SK-N-SH treated with all-trans-retinoic acid at 6 μM for 48 hours (cell line): ENCODE data around the gene P2RY14.

Source experiments
- ATAC-seq: fragments of 200-7000 bp; cut with Tn5 transposase; 3 replicates; pipeline ENCODE4 v1.9.1; 2020; ENCODE audit warnings: mild to moderate bottlenecking, moderate library complexity
- ARNTL ChIP-seq: fragments of 450-650 bp; formaldehyde crosslinking; IDR thresholded peaks from 2 replicates; pipeline ENCODE4 v1.5.0; 2020; ENCODE audit warnings: low read depth, mild to moderate bottlenecking, moderate library complexity, borderline replicate concordance
- BACH2 ChIP-seq: fragments of 250-450 bp; sonication (Bioruptor Pico); IDR thresholded peaks from 2 replicates; pipeline ENCODE4 v1.9.0; 2021; ENCODE audit warnings: mild to moderate bottlenecking, borderline replicate concordance
- CREB5 ChIP-seq: fragments of 250-450 bp; sonication (Bioruptor Pico); IDR thresholded peaks from 2 replicates; pipeline ENCODE4 v1.5.1; 2020; ENCODE audit warnings: low read depth, mild to moderate bottlenecking, moderate library complexity
- CSDC2 ChIP-seq: fragments of 250-450 bp; sonication (Bioruptor Pico); IDR thresholded peaks from 2 replicates; pipeline ENCODE4 v1.5.0; 2020; ENCODE audit warnings: mild to moderate bottlenecking, moderate library complexity
- ESRRG ChIP-seq: fragments of 250-450 bp; sonication (Bioruptor Pico); IDR thresholded peaks from 2 replicates; pipeline ENCODE4 v1.6.1; 2021; ENCODE audit warnings: mild to moderate bottlenecking
- GLIS3 ChIP-seq: fragments of 250-450 bp; sonication (Bioruptor Pico); IDR thresholded peaks from 2 replicates; pipeline ENCODE4 v1.5.0; 2020; ENCODE audit warnings: mild to moderate bottlenecking, moderate library complexity
- ISL1 ChIP-seq: fragments of 250-450 bp; sonication (Bioruptor Pico); IDR thresholded peaks from 2 replicates; pipeline ENCODE4 v2.1.2; 2022; ENCODE audit warnings: mild to moderate bottlenecking, moderate library complexity
- PPARA ChIP-seq: fragments of 250-450 bp; sonication (Bioruptor Pico); IDR thresholded peaks from 2 replicates; pipeline ENCODE4 v1.5.0; 2020; ENCODE audit warnings: mild to moderate bottlenecking, borderline replicate concordance
- SNAI2 ChIP-seq: fragments of 250-450 bp; sonication (Bioruptor Pico); IDR thresholded peaks from 2 replicates; pipeline ENCODE4 v1.5.0; 2020; ENCODE audit warnings: mild to moderate bottlenecking, moderate library complexity
- TCF4 ChIP-seq: fragments of 250-450 bp; sonication (Bioruptor Pico); IDR thresholded peaks from 2 replicates; pipeline ENCODE4 v1.8.0; 2021; ENCODE audit warnings: mild to moderate bottlenecking, moderate library complexity, borderline replicate concordance
- ZC3H10 ChIP-seq: fragments of 250-450 bp; sonication (Bioruptor Pico); IDR thresholded peaks from 2 replicates; pipeline ENCODE4 v1.5.1; 2021; ENCODE audit warnings: mild to moderate bottlenecking, moderate library complexity
- ZFP3 ChIP-seq: fragments of 250-450 bp; sonication (Bioruptor Pico); IDR thresholded peaks from 2 replicates; pipeline ENCODE4 v1.5.0; 2020; ENCODE audit warnings: mild to moderate bottlenecking, moderate library complexity
- ZFP30 ChIP-seq: fragments of 450-650 bp; formaldehyde crosslinking; IDR thresholded peaks from 2 replicates; pipeline ENCODE4 v1.5.0; 2022; ENCODE audit warnings: mild to moderate bottlenecking, moderate library complexity
- ZNF565 ChIP-seq: fragments of 450-650 bp; formaldehyde crosslinking; conservative IDR thresholded peaks from 2 replicates; pipeline ENCODE4 v1.5.0; 2020; ENCODE audit warnings: low read depth, mild to moderate bottlenecking, moderate library complexity
- ZNF70 ChIP-seq: fragments of 450-650 bp; formaldehyde crosslinking; IDR thresholded peaks from 2 replicates; pipeline ENCODE4 v1.5.0; 2020; ENCODE audit warnings: mild to moderate bottlenecking, moderate library complexity
- ZNF8 ChIP-seq: fragments of 450-650 bp; formaldehyde crosslinking; IDR thresholded peaks from 2 replicates; pipeline ENCODE4 v1.5.0; 2020; ENCODE audit warnings: mild to moderate bottlenecking, moderate library complexity
- TF ChIP-seq, protein P1 (sequence below): fragments of 250-450 bp; sonication (Bioruptor Pico); IDR thresholded peaks from 2 replicates; pipeline ENCODE4 v1.5.0; 2020; ENCODE audit warnings: mild to moderate bottlenecking, moderate library complexity
- TF ChIP-seq, protein P2 (sequence below): fragments of 250-450 bp; sonication (Bioruptor Pico); IDR thresholded peaks from 2 replicates; pipeline ENCODE4 v1.5.1; 2021; ENCODE audit warnings: mild to moderate bottlenecking, moderate library complexity
- TF ChIP-seq, protein P3 (sequence below): fragments of 250-450 bp; sonication (Bioruptor Pico); IDR thresholded peaks from 2 replicates; pipeline ENCODE4 v1.8.0; 2020; ENCODE audit warnings: mild to moderate bottlenecking, moderate library complexity, borderline replicate concordance

Gene P2RY14

GRCh38 chr3:151282921-151283320 lies 4.6 kb upstream of the P2RY14 start (continued):
- TF ChIP-seq, protein P1, sequence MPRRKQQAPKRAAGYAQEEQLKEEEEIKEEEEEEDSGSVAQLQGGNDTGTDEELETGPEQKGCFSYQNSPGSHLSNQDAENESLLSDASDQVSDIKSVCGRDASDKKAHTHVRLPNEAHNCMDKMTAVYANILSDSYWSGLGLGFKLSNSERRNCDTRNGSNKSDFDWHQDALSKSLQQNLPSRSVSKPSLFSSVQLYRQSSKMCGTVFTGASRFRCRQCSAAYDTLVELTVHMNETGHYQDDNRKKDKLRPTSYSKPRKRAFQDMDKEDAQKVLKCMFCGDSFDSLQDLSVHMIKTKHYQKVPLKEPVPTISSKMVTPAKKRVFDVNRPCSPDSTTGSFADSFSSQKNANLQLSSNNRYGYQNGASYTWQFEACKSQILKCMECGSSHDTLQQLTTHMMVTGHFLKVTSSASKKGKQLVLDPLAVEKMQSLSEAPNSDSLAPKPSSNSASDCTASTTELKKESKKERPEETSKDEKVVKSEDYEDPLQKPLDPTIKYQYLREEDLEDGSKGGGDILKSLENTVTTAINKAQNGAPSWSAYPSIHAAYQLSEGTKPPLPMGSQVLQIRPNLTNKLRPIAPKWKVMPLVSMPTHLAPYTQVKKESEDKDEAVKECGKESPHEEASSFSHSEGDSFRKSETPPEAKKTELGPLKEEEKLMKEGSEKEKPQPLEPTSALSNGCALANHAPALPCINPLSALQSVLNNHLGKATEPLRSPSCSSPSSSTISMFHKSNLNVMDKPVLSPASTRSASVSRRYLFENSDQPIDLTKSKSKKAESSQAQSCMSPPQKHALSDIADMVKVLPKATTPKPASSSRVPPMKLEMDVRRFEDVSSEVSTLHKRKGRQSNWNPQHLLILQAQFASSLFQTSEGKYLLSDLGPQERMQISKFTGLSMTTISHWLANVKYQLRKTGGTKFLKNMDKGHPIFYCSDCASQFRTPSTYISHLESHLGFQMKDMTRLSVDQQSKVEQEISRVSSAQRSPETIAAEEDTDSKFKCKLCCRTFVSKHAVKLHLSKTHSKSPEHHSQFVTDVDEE (CRISPR knock-in tag): no peak
- TF ChIP-seq, protein P2, sequence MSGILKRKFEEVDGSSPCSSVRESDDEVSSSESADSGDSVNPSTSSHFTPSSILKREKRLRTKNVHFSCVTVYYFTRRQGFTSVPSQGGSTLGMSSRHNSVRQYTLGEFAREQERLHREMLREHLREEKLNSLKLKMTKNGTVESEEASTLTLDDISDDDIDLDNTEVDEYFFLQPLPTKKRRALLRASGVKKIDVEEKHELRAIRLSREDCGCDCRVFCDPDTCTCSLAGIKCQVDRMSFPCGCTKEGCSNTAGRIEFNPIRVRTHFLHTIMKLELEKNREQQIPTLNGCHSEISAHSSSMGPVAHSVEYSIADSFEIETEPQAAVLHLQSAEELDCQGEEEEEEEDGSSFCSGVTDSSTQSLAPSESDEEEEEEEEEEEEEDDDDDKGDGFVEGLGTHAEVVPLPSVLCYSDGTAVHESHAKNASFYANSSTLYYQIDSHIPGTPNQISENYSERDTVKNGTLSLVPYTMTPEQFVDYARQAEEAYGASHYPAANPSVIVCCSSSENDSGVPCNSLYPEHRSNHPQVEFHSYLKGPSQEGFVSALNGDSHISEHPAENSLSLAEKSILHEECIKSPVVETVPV (CRISPR knock-in tag): no peak
- TF ChIP-seq ZNF565 (CRISPR knock-in tag) (no peak), ESRRG (CRISPR knock-in tag) (no peak), CSDC2 (no peak), ARNTL (CRISPR knock-in tag) (no peak)

DNA sequence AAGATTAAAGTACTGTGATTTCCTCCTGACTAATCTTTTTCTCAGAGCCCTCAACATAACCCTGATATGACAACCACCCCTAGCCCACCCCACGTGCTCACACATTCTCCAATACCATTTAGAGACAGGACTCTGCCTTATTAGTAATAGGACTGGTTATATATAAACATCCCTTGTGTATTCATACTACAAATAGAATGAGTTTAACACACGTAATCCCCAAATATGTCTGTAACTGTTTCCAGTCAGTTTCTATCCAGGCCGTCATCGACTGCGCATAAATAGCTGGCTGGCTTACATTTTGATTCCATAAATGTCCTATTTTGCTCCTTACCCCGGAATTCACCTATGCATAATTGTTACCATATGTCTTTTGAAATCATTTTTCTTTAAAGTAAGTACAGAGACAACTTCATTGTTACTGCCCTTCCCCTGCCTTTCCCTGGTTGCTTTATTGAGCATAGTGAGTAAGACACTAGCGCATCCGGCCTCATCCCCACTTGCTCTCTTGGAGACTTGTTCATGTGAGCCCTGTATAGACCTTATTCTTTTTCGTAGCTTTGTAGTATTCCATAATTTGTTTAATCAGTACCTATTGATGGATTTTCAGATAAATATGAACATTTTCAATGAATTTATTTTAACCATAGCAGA lies 3.5 kb upstream of the P2RY14 start:
- peak; percentile 47; the same call in 2 of the 3 replicates for ATAC-seq
- TF ChIP-seq, protein P2 (CRISPR knock-in tag): no peak
- no peak for TF ChIP-seq BACH2 (CRISPR knock-in tag)
- no peak for TF ChIP-seq ZNF70 (CRISPR knock-in tag)
- no peak for TF ChIP-seq ISL1 (CRISPR knock-in tag)
- no peak for TF ChIP-seq TCF4
- TF ChIP-seq, protein P1 (CRISPR knock-in tag): no peak
- TF ChIP-seq ARNTL (CRISPR knock-in tag): no peak
- no peak for TF ChIP-seq CREB5 (CRISPR knock-in tag)
- no peak for TF ChIP-seq ZFP30 (CRISPR knock-in tag)
- no peak for TF ChIP-seq GLIS3 (CRISPR knock-in tag)
- no peak for TF ChIP-seq PPARA
- no peak for TF ChIP-seq SNAI2 (CRISPR knock-in tag)
- no peak for TF ChIP-seq ZNF565 (CRISPR knock-in tag)
- TF ChIP-seq ZFP3 (CRISPR knock-in tag): no peak
- no peak for TF ChIP-seq ZC3H10 (CRISPR knock-in tag)
- no peak for TF ChIP-seq ZNF8 (CRISPR knock-in tag)

GRCh38 chr3:151276687-151277042 lies 1.7 kb downstream of the P2RY14 start:
- no peak for ATAC-seq
- TF ChIP-seq GLIS3 (CRISPR knock-in tag): no peak
- TF ChIP-seq, protein P3, sequence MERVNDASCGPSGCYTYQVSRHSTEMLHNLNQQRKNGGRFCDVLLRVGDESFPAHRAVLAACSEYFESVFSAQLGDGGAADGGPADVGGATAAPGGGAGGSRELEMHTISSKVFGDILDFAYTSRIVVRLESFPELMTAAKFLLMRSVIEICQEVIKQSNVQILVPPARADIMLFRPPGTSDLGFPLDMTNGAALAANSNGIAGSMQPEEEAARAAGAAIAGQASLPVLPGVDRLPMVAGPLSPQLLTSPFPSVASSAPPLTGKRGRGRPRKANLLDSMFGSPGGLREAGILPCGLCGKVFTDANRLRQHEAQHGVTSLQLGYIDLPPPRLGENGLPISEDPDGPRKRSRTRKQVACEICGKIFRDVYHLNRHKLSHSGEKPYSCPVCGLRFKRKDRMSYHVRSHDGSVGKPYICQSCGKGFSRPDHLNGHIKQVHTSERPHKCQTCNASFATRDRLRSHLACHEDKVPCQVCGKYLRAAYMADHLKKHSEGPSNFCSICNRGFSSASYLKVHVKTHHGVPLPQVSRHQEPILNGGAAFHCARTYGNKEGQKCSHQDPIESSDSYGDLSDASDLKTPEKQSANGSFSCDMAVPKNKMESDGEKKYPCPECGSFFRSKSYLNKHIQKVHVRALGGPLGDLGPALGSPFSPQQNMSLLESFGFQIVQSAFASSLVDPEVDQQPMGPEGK (CRISPR knock-in tag): no peak
- TF ChIP-seq, protein P1 (CRISPR knock-in tag): no peak
